RWPE1 (cell line): ENCODE data around the gene PDE1A.

Experiments used
- CTCF ChIA-PET: fragments of 350-600 bp; sonication (Branson Sonifier 250); formaldehyde crosslinking; extraction: SDS; loops from one replicate; lab custom pipeline; 2021; lab: Yijun Ruan, JAX
- POLR2A ChIA-PET: fragments of 400-600 bp; formaldehyde crosslinking; extraction: SDS; loops from one replicate; lab custom pipeline; 2020; ENCODE audit warnings: antibody characterized with exemption; ENCODE audit not compliant: low non-redundant PET; lab: Yijun Ruan, JAX
- DNase-seq: peaks from one replicate; pipeline ENCODE4 v3.0.0; 2012; ENCODE audit warnings: low spot score
- H3K27ac ChIP-seq: fragments of 450-650 bp; 2 replicates; pipeline ENCODE4 v1.5.1; 2017
- TF ChIP-seq, protein P1 (sequence below): fragments of 450-650 bp; conservative IDR thresholded peaks from 2 replicates; pipeline ENCODE4 v1.5.1; 2017; ENCODE audit warnings: low read depth, mild to moderate bottlenecking

PDE1A gene

DNA sequence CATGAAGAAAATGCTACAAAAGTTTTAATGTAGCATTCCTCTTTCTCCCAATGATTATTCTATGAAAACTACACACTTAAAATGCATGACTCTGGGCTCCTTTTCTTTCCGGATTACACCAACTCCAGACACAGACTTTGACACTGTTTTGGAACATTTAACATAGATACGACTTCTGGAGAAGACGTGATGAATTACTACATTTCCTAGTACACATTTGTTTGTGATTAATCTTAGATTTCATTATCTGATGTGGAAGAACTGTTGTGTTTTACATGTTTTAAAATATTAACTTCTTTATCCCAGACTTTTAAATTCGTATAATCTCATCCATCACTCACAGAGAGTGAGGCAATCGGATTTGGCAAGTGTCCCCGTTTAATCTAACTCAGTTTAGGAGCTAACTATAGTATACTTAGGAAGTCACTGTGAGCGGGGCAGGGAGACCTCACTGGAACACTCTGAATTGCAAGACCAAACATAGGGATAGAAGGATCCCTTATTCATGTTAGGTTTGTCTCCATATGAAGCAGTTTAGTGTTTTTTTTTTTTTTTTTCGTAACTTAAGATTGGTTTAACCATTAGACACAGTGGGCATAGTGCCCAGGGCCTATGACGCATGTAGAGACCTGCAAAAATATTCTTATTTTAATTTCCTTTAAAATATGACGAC lies 66.7 kb downstream of the PDE1A start:
- DNase-seq: no peak
- no peak overlapping the region for H3K27ac ChIP-seq
- ChIA-PET CTCF (no interaction called here), POLR2A (no interaction called here)
- TF ChIP-seq, protein P1, sequence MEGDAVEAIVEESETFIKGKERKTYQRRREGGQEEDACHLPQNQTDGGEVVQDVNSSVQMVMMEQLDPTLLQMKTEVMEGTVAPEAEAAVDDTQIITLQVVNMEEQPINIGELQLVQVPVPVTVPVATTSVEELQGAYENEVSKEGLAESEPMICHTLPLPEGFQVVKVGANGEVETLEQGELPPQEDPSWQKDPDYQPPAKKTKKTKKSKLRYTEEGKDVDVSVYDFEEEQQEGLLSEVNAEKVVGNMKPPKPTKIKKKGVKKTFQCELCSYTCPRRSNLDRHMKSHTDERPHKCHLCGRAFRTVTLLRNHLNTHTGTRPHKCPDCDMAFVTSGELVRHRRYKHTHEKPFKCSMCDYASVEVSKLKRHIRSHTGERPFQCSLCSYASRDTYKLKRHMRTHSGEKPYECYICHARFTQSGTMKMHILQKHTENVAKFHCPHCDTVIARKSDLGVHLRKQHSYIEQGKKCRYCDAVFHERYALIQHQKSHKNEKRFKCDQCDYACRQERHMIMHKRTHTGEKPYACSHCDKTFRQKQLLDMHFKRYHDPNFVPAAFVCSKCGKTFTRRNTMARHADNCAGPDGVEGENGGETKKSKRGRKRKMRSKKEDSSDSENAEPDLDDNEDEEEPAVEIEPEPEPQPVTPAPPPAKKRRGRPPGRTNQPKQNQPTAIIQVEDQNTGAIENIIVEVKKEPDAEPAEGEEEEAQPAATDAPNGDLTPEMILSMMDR: no peak

DNA sequence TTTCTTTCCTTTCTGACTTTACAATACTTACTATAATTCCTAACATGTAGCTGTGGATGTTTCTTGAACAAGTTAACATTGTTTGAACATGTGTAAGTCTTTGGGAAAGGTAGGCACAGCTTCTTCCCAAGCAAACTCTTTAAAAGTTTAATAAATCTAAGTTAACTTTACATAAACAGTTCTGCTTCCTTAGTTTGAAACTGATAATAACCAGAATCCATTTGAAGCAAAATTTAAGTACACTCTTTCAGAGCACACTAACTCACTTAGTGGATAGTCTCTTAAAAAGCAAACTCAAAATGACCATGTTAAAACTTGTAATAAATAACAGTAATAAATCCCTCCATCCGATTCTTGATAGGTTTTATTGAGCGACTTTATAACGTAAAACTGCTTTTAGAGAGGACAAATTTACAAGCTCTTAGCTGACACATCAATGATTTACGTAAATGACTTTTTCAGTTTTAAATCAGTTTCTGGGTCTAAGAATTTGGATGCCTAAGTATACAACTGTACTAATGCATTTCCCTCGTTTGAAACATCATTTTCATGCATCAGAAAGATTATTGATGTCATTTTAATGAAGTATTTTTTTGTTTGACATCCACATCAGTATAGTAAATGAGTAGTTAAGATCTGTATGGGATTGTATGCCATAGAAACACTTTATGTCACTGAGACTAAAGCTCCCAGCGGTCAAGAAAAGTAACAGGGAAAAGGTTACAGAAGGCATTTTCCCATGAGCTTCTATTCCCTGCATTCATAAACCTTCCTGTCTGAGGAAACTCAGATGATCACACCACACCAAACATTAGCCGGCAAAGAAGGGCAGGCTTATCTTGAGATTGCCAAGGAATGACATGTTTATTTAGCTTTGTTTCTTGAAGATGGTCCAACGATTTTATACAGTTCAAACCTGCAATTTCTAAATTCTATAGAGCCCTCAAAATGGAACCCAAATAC lies 67.5 kb downstream of the PDE1A start:
- ChIA-PET CTCF (no interaction called here), POLR2A (no interaction called here)
- TF ChIP-seq, protein P1: no peak
- DNase-seq: no peak
- H3K27ac ChIP-seq: no peak overlapping the region

DNA sequence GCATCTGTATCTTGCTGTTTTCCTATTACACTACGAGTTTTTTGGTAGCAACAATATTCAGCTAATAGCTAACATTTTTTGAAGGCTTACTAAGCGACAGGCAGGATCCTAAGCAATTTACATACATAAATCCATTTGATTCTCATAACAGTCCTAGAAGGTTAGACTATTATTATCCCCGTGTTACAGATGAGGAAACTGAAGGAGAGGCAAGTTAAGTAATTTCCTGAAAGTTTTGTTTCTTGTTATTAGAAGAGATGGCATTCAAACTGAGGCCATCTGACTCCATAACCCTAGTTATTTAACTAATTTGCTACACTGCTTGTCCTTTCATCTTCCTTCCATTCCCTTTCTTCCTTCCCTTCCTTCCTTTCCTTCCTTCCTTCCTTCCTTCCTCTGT lies 68.2 kb downstream of the PDE1A start:
- CTCF ChIA-PET: no interaction called here
- no peak overlapping the region for H3K27ac ChIP-seq
- TF ChIP-seq, protein P1: no peak
- POLR2A ChIA-PET: no interaction called here
- no peak for DNase-seq

DNA sequence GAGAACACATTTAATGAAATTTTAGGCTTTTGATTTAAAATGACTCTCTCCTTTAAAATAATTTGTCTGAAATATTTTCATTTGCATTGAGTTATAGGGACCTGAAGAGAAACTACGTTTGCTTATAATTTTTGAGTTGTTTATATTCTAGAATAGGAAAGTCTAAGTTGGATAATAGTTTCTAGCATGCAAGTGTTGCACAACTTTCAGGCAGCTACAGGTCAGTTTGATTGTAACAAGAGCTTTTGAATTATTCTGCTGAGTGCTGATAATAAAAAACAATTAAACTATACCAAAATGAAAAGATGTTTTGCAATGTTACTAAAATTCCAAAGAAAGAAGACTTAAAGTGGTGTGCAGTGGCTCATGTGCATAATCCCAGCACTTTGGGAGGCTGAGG lies 71.0 kb downstream of the PDE1A start:
- no peak for DNase-seq
- CTCF ChIA-PET: no interaction called here
- POLR2A ChIA-PET: no interaction called here
- no peak overlapping the region for H3K27ac ChIP-seq
- TF ChIP-seq, protein P1: no peak

- ChIA-PET POLR2A (no interaction called here), CTCF (interaction anchor here (0.7 kb wide), 1 partner anchor 36 kb away, joined by 3 read pairs; no protein-coding TSS in a partner anchor)
- TF ChIP-seq, protein P1: no peak
- DNase-seq: no peak
- H3K27ac ChIP-seq: no peak overlapping the region
Observed at GRCh38 chr2:182351427-182351826, 75.4 kb downstream of the PDE1A start.

- ChIA-PET POLR2A (no interaction called here), CTCF (no interaction called here)
- TF ChIP-seq, protein P1: no peak
- no peak overlapping the region for H3K27ac ChIP-seq
- no peak for DNase-seq
Observed at GRCh38 chr2:182349268-182349667, 77.6 kb downstream of the PDE1A start.
